ENCODE measurements around the gene SLC2A9. TPM values are rescaled to one million over a fixed set of nuclear protein-coding genes. Genes with fewer than 3 reads are reported as not detected.

The SLC2A9 gene
- 2.3 and 3.6 TPM in 2 replicates for total RNA-seq

GRCh38 chr4:10020871-10021652 lies at the start of gene SLC2A9:
SLC2A9 (minus strand) TSS chr4:10021497; CDS start chr4:10021429, 68 bp downstream.
- no peak for TF ChIP-seq CTCF (IDR thresholded peaks at IDR 0.05; ENCODE audit: insufficient read depth, low read length, poor library complexity, severe bottlenecking)
- no peaks in the 10 kb centered on the region for H3K36me3 ChIP-seq (ENCODE audit: control insufficient read depth, insufficient read depth, low read length)
- DNase-seq (ENCODE audit: low read depth): no peak
- no peak within 1 kb of the TSS for H3K4me3 ChIP-seq (ENCODE audit: low read depth, low read length)
- no peaks in the 10 kb centered on the region for H3K27me3 ChIP-seq (ENCODE audit: control insufficient read depth, insufficient read depth, low read length)

- H3K36me3 ChIP-seq (ENCODE audit: control insufficient read depth, insufficient read depth, low read length): no peaks in the 10 kb centered on the region
- DNase-seq (ENCODE audit: low read depth): no peak
- H3K27me3 ChIP-seq (ENCODE audit: control insufficient read depth, insufficient read depth, low read length): no peaks in the 10 kb centered on the region
- TF ChIP-seq CTCF (IDR thresholded peaks at IDR 0.05; ENCODE audit: insufficient read depth, low read length, poor library complexity, severe bottlenecking): no peak
- no peak overlapping the region for H3K4me3 ChIP-seq (ENCODE audit: low read depth, low read length)
Observed at GRCh38 chr4:10069075-10069642, 47.9 kb upstream of the SLC2A9 start.

- no peak for TF ChIP-seq CTCF (IDR thresholded peaks at IDR 0.05; ENCODE audit: insufficient read depth, low read length, poor library complexity, severe bottlenecking)
- no peak for DNase-seq (ENCODE audit: low read depth)
- H3K27me3 ChIP-seq (ENCODE audit: control insufficient read depth, insufficient read depth, low read length): no peaks in the 10 kb centered on the region
- no peak overlapping the region for H3K4me3 ChIP-seq (ENCODE audit: low read depth, low read length)
- no peaks in the 10 kb centered on the region for H3K36me3 ChIP-seq (ENCODE audit: control insufficient read depth, insufficient read depth, low read length)
Observed at GRCh38 chr4:10066670-10067651, 45.7 kb upstream of the SLC2A9 start.

GRCh38 chr4:10066206-10066605 lies 44.9 kb upstream of the SLC2A9 start:
- no peak for DNase-seq (ENCODE audit: low read depth)
- H3K4me3 ChIP-seq (ENCODE audit: low read depth, low read length): no peak overlapping the region
- no peak for TF ChIP-seq CTCF (IDR thresholded peaks at IDR 0.05; ENCODE audit: insufficient read depth, low read length, poor library complexity, severe bottlenecking)
- no peaks in the 10 kb centered on the region for H3K36me3 ChIP-seq (ENCODE audit: control insufficient read depth, insufficient read depth, low read length)
- no peaks in the 10 kb centered on the region for H3K27me3 ChIP-seq (ENCODE audit: control insufficient read depth, insufficient read depth, low read length)

GRCh38 chr4:10063544-10064300 lies 42.4 kb upstream of the SLC2A9 start:
- Histone ChIP-seq H3K36me3 (ENCODE audit: control insufficient read depth, insufficient read depth, low read length) (no peaks in the 10 kb centered on the region), H3K4me3 (ENCODE audit: low read depth, low read length) (no peak overlapping the region), H3K27me3 (ENCODE audit: control insufficient read depth, insufficient read depth, low read length) (no peaks in the 10 kb centered on the region)
- peak; percentile 74 for TF ChIP-seq CTCF (IDR thresholded peaks at IDR 0.05; ENCODE audit: insufficient read depth, low read length, poor library complexity, severe bottlenecking)
- peak; percentile 23 for DNase-seq (ENCODE audit: low read depth)
